T-helper 1 cell (primary cell): ENCODE data around the gene VWA3B.

Experiments
- DNase-seq, 5 donors: peaks; one replicate each; pipeline ENCODE4 v3.0.0-alpha.2; 2012 to 2020

The VWA3B gene

GRCh38 chr2:98348066-98348561, 261.1 kb downstream of the VWA3B start:
- DNase-seq: no peak

GRCh38 chr2:98350411-98350810, 263.4 kb downstream of the VWA3B start:
- DNase-seq: no peak

- DNase-seq: no peak
Measured at GRCh38 chr2:98355881-98356280, 268.9 kb downstream of the VWA3B start.

GRCh38 chr2:98356729-98357128, 269.8 kb downstream of the VWA3B start:
- no peak for DNase-seq

GRCh38 chr2:98357849-98358248, 270.9 kb downstream of the VWA3B start:
- no peak for DNase-seq

GRCh38 chr2:98359986-98360385, 273.0 kb downstream of the VWA3B start:
- DNase-seq: no peak
